Measurements from ENCODE around the gene KCNQ4.

- no peak for TF ChIP-seq CTCF (IDR thresholded peaks at IDR 0.05)
- no peak for TF ChIP-seq POLR2A (IDR thresholded peaks at IDR 0.05)
These were observed 88.7 kb downstream of the KCNQ4 start for GRCh38 chr1:40872276-40872675.
